Tibial nerve (tissue), 4 donors: ENCODE results near the gene TBC1D22A. TPM values are rescaled to one million over a fixed set of nuclear protein-coding genes. Genes with fewer than 3 reads are reported as not detected.

Experiments
- DNase-seq, 2 donors: peaks; one replicate each; pipeline ENCODE4 v3.0.0-alpha.2; 2019; ENCODE audit warnings: low spot score in 2 of 2
- H3K27ac ChIP-seq, 4 donors: fragments of 200-600 bp; sonication (generic) in 3 of 4; one replicate each; pipeline ENCODE4 v1.5.1; 2017 to 2019; ENCODE audit warnings: mild to moderate bottlenecking in 1 of 4
- H3K27me3 ChIP-seq, 2 donors: fragments of 200-600 bp; sonication (generic) in 1 of 2; one replicate each; pipeline versions ENCODE4 v1.5.1 to v1.6.0; 2017 to 2019
- H3K36me3 ChIP-seq, 3 donors: fragments of 200-600 bp; sonication (generic); one replicate each; pipeline ENCODE4 v1.5.1; 2018 to 2019
- H3K4me1 ChIP-seq, 4 donors: fragments of 200-600 bp; sonication (generic) in 3 of 4; one replicate each; pipeline ENCODE4 v1.5.1; 2017 to 2019
- H3K4me3 ChIP-seq, 4 donors: fragments of 200-600 bp; sonication (generic) in 3 of 4; one replicate each; pipeline ENCODE4 v1.5.1; 2017 to 2019; ENCODE audit warnings: mild to moderate bottlenecking in 1 of 4, moderate library complexity in 1 of 4
- H3K9me3 ChIP-seq, 4 donors: fragments of 200-600 bp; sonication (generic) in 3 of 4; one replicate each; pipeline ENCODE4 v1.5.1; 2017 to 2019
- EP300 ChIP-seq, 2 donors: sonication (generic); formaldehyde crosslinking; IDR thresholded peaks; one replicate each; pipeline ENCODE4 v1.6.1; 2017; ENCODE audit warnings: antibody characterized with exemption in 2 of 2, mild to moderate bottlenecking in 1 of 2
- POLR2A ChIP-seq, 2 donors: fragments of 450-650 bp; IDR thresholded peaks; one replicate each; pipeline ENCODE4 v1.6.1; 2017; ENCODE audit warnings: antibody characterized with exemption in 2 of 2, mild to moderate bottlenecking in 2 of 2, moderate library complexity in 2 of 2
- WGBS, 2 donors: methylation state at CpG; one replicate each; pipeline ENCODE4 v1.1.5; 2018; 5-methylcytosine and 5-hydroxymethylcytosine counted together
- total RNA-seq, 4 donors: library from RNA; depleted of rRNA; stranded (reverse); fragments of >200 nt; gene quantifications; one replicate each; pipeline ENCODE4 v1.1.0, GENCODE V29; 2016
- TF ChIP-seq, protein P1 (sequence below), 5 experiments: fragments of 200-600 bp in 3 of 5; fragments of 450-650 bp in 2 of 5; sonication (generic) in 3 of 5; IDR thresholded peaks; one replicate each; pipeline ENCODE4 v1.5.1; 2016 to 2019; ENCODE audit warnings: antibody characterized with exemption in 5 of 5, mild to moderate bottlenecking in 3 of 5, moderate library complexity in 2 of 5

The TBC1D22A gene
- total RNA-seq, 4 donors from 2014 or later = 27.3 to 35.4 (median 29.3) TPM

- 94 to 96% methylated on average over 15 of the region's 15 CpGs for WGBS, 2 donors
- no peak for DNase-seq
Measured at GRCh38 chr22:47060718-47061117, 298.3 kb downstream of the TBC1D22A start.

GRCh38 chr22:47061226-47061625 lies 298.8 kb downstream of the TBC1D22A start:
- no peak overlapping the region for H3K27ac ChIP-seq
- H3K9me3 ChIP-seq = no peaks in the 10 kb centered on the region
- H3K4me1 ChIP-seq = no peaks in the 10 kb centered on the region
- H3K27me3 ChIP-seq = no peaks in the 10 kb centered on the region
- no peak for DNase-seq
- H3K36me3 ChIP-seq = peaks cover 0 to 63% (median 0%) of the 10 kb centered on the region in 3 donors
- WGBS, 2 donors = 92 to 95% methylated on average over 14 of the region's 14 CpGs
- TF ChIP-seq POLR2A (IDR thresholded peaks at IDR 0.05) = no peak
- no peak for TF ChIP-seq EP300 (IDR thresholded peaks at IDR 0.05)
- TF ChIP-seq, protein P1, sequence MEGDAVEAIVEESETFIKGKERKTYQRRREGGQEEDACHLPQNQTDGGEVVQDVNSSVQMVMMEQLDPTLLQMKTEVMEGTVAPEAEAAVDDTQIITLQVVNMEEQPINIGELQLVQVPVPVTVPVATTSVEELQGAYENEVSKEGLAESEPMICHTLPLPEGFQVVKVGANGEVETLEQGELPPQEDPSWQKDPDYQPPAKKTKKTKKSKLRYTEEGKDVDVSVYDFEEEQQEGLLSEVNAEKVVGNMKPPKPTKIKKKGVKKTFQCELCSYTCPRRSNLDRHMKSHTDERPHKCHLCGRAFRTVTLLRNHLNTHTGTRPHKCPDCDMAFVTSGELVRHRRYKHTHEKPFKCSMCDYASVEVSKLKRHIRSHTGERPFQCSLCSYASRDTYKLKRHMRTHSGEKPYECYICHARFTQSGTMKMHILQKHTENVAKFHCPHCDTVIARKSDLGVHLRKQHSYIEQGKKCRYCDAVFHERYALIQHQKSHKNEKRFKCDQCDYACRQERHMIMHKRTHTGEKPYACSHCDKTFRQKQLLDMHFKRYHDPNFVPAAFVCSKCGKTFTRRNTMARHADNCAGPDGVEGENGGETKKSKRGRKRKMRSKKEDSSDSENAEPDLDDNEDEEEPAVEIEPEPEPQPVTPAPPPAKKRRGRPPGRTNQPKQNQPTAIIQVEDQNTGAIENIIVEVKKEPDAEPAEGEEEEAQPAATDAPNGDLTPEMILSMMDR (IDR thresholded peaks at IDR 0.05) = no peak
- H3K4me3 ChIP-seq = no peak overlapping the region

More at GRCh38 chr22:47060718-47061117, 298.3 kb downstream of the TBC1D22A start:
- Histone ChIP-seq H3K27me3 (no peaks in the 10 kb centered on the region), H3K36me3 (peaks cover 0 to 68% (median 0%) of the 10 kb centered on the region in 3 donors), H3K9me3 (no peaks in the 10 kb centered on the region), H3K4me3 (no peak overlapping the region), H3K27ac (no peak overlapping the region), H3K4me1 (no peaks in the 10 kb centered on the region)
- TF ChIP-seq EP300 (IDR thresholded peaks at IDR 0.05) (no peak), POLR2A (IDR thresholded peaks at IDR 0.05) (no peak)
- TF ChIP-seq, protein P1 (IDR thresholded peaks at IDR 0.05) = no peak

DNA sequence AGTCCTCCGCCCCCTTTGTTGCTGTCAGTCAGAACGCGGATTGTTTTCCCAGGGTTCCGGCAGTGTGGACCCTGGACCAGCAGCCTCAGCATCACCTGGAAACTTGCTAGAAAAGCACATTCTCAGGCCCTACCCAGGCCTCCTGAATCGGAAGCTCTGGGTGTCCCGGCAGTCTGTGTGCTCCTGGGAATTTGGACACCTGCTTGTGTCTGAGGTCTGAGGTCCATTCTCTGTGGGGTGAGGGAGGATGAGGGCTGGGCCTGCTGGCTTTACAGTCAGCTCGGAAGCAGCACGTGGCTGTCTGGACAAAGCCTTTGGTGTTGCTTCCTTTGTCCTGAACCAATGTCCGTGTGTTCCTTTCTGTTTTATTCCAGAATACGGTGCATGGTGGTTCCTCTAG lies 299.7 kb downstream of the TBC1D22A start:
- H3K4me3 ChIP-seq = no peak overlapping the region
- H3K9me3 ChIP-seq = no peaks in the 10 kb centered on the region
- no peak for TF ChIP-seq POLR2A (IDR thresholded peaks at IDR 0.05)
- TF ChIP-seq, protein P1 (IDR thresholded peaks at IDR 0.05) = no peak
- TF ChIP-seq EP300 (IDR thresholded peaks at IDR 0.05) = no peak
- no peaks in the 10 kb centered on the region for H3K4me1 ChIP-seq
- H3K27me3 ChIP-seq = no peaks in the 10 kb centered on the region
- H3K36me3 ChIP-seq = peaks cover 0 to 54% (median 0%) of the 10 kb centered on the region in 3 donors
- WGBS, 2 donors = 76 to 84% methylated on average over 10 of the region's 10 CpGs
- DNase-seq = no peak
- H3K27ac ChIP-seq = no peak overlapping the region

DNA sequence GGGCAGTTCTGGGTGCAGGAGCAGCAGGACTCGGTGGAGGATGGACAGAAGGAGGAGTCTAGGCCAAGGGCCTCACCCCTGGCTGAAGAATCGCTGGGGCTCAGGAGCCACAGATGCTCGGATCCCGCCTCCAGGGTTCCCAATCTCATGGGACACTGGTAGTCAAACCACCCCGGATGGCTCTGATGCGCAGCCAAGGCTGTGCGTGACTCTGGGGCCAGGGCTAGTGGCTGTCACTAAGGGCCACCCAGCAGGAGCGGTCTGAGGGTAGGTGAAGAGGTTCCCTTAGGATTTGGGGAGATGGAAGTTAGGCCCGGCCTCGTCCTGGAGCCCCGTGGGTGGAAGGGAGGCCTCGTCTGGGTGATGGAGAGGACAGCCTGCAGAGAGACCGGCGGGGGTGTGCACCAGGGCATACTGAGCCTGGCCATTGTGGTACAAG lies 300.6 kb downstream of the TBC1D22A start:
- peaks cover 0 to 52% (median 0%) of the 10 kb centered on the region in 3 donors for H3K36me3 ChIP-seq
- TF ChIP-seq EP300 (IDR thresholded peaks at IDR 0.05) (no peak), POLR2A (IDR thresholded peaks at IDR 0.05) (no peak)
- TF ChIP-seq, protein P1 (IDR thresholded peaks at IDR 0.05) = no peak
- WGBS, 2 donors = 83 to 91% methylated on average over 11 of the region's 14 CpGs
- no peaks in the 10 kb centered on the region for H3K9me3 ChIP-seq
- no peak overlapping the region for H3K4me3 ChIP-seq
- no peaks in the 10 kb centered on the region for H3K4me1 ChIP-seq
- no peak for DNase-seq
- no peak overlapping the region for H3K27ac ChIP-seq
- H3K27me3 ChIP-seq = no peaks in the 10 kb centered on the region

DNA sequence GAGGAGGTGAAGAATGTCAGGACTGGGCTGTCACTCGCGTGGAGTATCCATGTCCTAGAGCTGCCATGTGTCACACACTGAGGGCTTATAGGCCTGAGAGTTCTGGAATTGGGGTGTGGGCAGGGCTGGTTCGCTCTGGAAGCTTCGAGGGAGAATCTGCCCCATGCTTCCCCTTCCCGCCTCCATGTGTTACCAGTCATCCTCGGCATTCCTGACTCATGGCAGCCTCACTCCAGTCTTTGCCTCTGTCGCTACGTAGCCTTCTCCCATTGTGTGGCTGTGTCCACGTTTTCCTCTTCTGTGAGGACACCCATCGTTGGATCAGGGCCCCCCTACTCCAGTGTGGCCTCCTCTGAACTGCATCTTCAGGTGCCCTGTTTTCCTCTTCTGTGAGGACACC lies 301.2 kb downstream of the TBC1D22A start:
- no peak for TF ChIP-seq EP300 (IDR thresholded peaks at IDR 0.05)
- TF ChIP-seq, protein P1 (IDR thresholded peaks at IDR 0.05) = no peak
- no peak for TF ChIP-seq POLR2A (IDR thresholded peaks at IDR 0.05)
- Histone ChIP-seq H3K9me3 (no peaks in the 10 kb centered on the region), H3K27me3 (no peaks in the 10 kb centered on the region), H3K4me1 (no peaks in the 10 kb centered on the region), H3K36me3 (peaks cover 0 to 50% (median 0%) of the 10 kb centered on the region in 3 donors), H3K27ac (no peak overlapping the region), H3K4me3 (no peak overlapping the region)
- WGBS, 2 donors = 84 to 95% methylated on average over 9 of the region's 10 CpGs
- no peak for DNase-seq
